Left lobe of liver (tissue), 2 donors: ENCODE results near the gene SMOC2. TPM values are rescaled to one million over a fixed set of nuclear protein-coding genes. Genes with fewer than 3 reads are reported as not detected.

Experiments used
- ATAC-seq: fragments of 200-7000 bp; cut with Tn5 transposase; one replicate; pipeline ENCODE4 v1.9.1; 2020; ENCODE audit warnings: mild to moderate bottlenecking, moderate library complexity
- DNase-seq: peaks from one replicate; pipeline ENCODE4 v3.0.0-alpha.2; 2020; ENCODE audit warnings: low spot score
- total RNA-seq: library from RNA; stranded (reverse); gene quantifications from one replicate; pipeline ENCODE4 v1.2.1, GENCODE V29; 2021
- donor health status: DM: no; HTN: no; CAD: no; lungs with moderate emphysema.
- donor health status: DM: no; HTN: yes; CAD: no.

SMOC2 gene
- total RNA-seq, 1 donor from 2014 or later, result 0.68 TPM

DNA sequence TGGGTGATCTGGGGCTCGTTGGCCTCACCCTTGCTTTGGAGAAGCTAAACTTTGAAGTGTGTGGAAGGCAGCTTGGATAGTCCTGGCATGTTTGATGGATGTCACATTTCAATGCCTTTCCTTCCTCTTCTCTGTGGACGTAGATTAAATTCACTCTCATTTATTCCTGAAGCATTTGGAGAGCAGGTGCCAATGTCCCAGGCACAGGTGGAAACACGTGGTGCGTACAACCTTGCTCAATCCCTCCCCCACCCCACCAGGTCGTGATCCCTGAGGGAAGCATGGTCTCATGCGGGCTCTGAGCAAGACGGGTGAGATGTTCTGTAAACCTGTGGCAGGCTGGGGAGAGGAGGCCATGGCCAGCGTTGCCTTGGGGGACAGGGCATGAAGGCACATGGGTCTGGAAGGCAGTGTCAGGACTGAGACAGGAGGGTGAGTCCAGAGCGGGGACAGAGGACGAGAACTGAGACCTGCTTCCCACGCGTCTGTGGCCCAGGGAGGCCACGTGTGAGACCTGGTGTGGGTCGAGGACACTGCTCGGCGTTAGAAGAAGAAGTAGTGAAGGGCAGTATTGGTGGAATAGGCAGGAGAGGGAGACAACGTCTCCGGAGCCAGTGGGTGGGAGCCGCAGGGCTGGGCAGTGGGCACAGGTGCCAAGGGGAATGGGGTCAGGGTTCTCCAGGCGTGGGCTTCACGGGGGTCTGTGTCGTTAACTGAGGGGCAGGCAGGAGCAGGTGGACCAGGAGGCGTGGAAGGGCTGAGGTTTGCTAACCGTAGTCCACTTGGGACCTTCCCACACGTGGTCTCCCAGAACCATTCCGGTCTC lies 34.4 kb downstream of the SMOC2 start:
- DNase-seq, result no peak
- ATAC-seq, result no peak

DNA sequence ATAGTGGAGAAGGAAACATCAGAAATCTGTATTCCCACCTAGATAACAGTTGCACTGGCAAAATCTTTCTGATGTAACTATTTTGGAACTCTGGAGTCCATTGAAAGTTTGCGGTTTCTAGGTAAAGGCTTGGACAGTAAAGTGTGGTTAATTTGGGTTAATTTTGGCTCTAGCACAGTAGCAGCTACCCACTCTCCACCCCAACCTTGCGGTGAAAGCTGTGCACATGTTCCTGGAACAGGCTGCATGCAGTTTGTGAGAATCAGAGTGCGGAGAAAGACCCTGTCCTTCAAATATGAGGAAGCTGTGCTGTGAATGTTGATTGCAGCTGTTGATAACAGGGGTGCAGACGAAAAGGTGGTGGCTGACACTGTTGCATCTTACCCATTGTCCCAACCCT lies 38.4 kb downstream of the SMOC2 start:
- no peak for ATAC-seq
- no peak for DNase-seq

DNA sequence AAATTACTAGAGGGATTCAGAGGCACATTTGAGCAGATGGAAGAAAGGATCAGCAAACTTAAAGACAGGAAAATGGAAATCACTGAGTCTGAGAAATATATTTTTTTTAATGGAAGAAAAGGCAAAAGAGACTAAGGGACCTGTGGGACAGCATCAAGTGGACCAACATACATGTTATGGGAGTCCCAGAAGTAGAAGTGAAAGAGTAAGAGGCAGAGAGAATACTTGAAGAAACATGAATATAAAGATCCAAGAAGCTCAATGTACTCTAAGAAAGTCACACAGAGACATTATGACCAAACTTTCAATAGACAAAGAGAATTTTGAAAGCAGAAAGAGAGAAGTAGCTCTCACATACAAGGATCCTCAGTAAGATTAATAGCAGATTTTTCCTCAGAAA lies 39.5 kb downstream of the SMOC2 start:
- DNase-seq, result no peak
- no peak for ATAC-seq

DNA sequence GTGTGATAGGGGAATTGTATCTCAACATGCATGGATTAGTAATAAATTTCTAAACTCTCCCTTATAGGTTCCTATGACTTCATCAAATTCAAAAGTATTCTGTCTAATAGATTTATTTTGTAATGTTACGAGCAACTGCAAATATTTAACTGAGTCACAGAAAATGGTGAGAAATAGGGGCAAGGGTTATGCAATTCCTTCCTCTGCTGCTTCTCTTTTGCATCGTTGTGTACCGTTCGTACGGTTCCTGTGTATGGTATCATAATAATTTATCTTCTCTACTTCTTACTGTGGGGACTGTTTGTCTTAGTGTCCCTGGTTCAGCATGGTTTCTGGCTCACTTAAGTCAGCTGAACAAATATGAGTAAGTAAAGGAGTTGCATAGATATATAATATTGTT lies 44.8 kb downstream of the SMOC2 start:
- DNase-seq (no peak), ATAC-seq (no peak)

DNA sequence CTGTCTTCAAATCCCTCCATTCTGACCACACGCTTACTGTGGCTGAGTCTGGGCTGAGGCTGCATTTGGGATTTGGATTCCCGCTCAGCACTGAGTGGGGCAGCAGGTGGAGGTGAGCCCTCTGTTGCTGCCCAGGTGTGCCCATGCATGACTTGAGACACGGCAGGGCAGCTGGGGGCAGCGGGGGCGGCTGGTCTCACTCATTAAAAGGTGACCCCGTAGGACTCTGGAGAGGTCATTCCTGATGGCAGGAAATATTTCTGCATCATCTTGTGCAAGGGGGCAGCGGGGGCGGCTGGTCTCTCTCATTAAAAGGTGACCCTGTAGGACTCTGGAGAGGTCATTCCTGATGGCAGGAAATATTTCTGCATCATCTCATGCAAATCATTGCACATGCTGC lies 49.8 kb downstream of the SMOC2 start:
- DNase-seq, result no peak
- no peak for ATAC-seq

DNA sequence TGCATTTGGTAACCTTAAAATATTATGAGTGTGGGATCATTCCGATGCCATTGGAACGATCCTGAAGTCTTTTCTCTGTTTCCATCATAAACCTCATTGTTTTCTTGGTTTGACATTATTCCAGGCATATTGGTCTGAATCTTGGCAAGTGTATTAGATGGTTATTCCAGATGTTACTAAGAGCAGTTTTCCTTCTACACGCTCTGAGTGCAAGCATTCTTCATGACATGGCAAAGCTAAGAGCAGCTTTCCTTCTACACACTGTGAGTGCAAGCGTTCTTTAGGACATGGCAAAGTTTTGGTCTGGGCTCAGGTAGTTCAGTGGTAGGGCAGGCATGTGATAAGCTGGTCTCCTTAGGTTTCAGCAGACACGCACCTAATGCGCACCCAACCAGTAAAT lies 53.0 kb downstream of the SMOC2 start:
- ATAC-seq (no peak), DNase-seq (no peak)

DNA sequence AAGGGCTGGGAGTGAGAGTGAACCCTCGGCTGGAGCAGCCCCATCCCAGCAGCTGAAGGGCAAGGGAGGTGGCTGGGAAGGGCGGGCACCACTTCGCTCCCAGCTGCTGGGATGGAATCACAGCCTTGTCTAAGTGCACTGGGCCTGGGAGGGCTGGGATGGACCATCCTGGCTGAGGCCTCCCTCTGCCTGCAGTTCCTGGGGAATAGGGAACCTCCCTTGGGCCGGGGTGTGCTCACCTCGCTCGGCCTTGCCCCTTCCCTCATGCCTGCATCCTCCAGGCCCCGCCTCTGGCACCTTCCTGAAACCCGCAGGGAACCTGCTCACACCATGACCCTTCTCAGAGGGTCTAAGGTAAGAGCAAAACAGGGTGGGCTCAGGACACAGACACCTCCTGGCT lies 53.7 kb downstream of the SMOC2 start:
- ATAC-seq (no peak), DNase-seq (no peak)

DNA sequence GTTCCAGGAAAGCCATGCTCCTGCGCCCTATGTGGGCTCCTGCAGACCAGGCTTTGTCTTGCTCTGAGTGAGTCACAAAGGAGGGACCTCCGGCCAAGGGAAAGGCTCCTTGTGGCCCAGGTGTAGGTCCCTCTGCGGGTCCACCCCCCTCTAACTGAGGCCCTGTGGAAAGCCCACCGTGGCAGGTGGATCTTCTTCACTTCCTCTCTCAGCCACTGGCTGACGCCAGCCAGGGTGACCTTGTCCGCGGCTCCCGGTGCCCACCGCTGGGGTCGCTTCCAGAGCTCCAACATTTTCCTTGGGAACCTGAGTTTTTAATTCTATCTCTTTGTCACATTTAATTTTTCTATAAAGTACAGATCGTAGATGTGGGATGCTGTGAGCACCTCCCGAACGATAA lies 54.1 kb downstream of the SMOC2 start:
- DNase-seq, result no peak
- no peak for ATAC-seq

DNA sequence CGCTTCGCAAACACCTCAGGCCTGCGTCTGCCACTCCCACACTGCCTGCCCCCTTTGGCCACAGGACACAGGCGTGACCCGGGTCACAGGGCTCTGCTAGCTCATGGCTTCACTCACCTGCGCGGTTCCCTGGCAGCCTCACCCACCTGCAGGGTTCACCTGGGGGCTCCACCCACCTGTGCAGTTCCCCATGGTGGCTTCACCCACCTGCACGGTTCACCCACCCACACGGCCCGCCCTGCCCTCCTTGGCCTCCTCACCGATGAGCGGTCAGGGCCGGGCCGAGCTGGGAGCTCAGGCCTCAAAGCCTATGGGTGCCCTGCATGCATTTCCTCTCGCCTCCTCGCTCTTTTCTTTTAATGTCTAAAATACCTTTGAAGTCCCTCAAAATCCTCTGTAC lies 54.7 kb downstream of the SMOC2 start:
- DNase-seq, result no peak
- no peak for ATAC-seq

DNA sequence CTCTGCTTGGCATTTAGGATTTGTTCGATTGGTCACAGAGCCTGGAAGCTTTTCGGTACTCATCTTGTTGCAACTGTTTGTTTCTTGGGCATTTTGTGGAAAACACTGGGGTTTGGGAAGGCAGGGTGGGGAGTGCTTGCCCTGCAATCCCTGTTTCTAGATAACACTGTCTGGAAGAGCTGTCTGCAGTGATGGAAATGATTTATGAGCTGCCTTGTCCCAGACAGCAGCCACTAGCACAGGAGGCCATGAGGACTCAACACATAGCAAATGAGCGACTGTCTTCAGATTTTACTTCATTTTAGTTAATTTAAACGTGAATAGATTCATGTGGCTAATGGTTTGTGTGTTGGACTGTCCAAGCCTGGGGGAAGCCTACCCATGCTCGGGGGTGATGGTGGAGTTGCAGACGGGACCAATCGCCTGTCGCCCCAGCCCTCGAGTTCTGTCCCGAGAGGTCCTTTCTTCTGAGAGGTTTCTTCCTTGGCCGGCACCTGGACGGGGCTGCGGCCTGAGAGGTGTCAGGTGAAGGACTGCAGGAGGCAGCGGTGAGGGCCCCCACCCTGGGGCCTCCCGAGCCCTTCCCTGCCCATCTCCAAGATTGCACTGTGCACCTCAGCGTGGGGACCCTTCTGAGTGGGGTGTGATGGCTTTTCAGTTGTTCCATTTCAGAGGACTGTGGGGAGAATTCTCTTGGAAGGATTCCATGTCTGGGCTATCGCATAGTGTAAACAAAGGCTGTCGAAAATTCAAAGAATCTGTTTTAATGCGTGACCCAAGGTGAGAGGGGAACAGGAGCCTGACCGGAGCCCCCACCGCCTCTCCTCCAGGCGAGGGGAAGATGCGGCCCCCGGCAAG lies 55.4 kb downstream of the SMOC2 start:
- DNase-seq (no peak), ATAC-seq (no peak)

DNA sequence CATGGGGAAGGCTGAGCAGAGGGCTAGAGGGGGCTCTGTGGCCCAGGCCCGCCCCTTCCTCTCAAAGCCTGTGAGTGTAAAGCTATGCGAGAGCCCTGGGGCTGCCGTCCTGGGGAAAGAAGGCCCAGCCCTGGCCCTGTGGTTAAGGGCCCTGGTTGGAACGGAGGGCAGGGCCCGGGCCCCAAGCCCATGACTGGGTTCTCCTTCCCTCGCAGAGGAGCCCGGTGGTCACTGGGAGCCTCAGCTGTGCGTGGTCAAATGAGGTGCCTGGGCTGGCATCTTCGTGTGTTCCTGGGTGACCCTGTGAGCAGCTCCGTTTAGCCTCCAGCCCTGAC lies 56.0 kb downstream of the SMOC2 start:
- no peak for ATAC-seq
- DNase-seq, result no peak

DNA sequence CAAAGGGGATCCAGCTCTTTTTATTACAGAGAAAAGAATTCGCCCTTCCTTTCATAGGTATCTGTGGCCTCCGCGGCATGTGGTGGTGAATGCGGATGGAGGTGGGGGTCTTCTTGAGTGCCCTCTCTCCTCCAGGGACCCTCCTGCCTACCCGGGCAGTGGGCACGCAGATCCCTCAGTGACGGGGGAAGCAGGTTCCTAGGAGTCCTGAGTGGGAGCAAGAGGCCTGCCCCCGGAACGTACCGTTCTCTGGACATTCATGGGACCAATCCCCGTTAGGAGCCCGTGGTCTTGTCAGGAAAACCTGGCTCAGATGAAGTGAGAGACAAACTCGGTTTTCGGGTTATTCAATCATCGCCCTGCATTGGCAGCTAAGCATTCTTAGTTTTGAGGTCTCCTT lies 56.4 kb downstream of the SMOC2 start:
- ATAC-seq, result no peak
- no peak for DNase-seq

DNA sequence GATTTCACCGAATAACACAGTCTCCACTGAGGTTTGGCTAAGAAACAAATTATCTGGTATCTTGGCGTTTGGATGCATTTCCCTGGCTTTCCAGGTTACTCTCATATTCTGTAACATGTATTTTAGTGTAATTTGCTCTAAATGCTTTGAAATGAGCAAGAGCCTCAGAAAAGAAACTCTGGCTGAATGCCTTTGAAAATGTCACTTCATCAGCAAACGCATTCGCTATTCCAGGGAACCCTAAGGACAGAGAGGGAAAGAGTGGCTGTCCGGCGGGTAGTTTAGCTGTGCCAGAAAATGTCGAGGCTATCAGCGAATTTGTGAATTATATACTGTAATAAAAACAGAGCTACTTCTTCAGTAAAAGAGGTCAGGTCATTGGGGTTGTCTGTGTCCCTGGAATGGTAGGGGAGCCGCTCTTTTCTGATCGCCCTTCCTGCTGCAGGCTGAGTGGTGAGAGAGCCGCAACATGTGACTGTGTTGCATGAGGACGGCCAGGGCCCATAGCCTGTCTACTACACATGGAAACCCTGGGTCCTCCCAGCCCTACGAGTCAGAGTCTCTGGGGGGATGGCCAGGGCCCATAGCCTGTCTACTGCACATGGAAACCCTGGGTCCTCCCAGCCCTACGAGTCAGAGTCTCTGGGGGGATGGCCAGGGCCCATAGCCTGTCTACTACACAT lies 57.3 kb downstream of the SMOC2 start:
- DNase-seq (no peak), ATAC-seq (no peak)

DNA sequence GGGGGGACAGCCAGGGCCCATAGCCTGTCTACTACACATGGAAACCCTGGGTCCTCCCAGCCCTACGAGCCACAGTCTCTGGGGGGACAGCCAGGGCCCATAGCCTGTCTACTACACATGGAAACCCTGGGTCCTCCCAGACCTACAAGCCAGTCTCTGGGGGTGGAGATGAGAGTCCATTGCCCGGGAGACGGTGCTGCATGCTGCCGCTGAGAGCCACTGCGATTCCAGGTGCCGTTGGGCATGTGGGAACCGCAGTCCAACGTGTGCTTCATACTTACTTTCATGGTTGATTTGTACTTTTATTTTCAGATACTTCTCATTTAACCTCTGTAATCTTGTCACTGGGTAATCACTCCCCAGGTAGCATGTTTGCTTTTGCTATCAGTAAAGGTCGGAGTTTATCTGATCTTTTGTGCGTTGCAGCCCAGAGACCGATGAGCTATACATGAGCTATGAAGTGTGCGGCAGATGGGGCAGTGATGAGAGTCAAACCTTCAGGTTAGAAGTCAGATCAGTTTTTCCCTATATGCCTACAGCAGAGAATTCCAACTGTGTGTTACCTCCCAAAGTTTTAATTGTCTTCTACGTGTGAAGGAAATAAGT lies 58.2 kb downstream of the SMOC2 start:
- DNase-seq (no peak), ATAC-seq (peak; percentile 36)

DNA sequence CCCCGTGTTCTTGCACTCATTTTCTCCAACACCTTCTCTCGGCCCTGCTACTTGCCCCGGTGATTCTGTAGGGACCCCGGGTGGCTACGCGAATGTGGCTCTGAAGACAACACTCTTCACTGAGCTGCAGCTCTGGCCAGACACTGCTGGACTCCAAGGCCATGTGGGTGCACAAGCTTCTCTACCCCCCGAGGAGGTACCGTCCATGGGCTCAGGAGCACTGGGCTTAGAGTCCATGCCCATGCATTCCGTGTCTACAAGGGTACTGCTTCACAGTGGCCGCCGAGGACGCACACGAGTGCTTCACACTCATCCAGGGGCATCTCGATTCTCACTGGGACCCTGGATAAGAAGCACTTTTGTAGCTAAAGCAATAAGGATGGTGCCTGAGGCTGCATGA lies 59.5 kb downstream of the SMOC2 start:
- no peak for ATAC-seq
- DNase-seq, result no peak

DNA sequence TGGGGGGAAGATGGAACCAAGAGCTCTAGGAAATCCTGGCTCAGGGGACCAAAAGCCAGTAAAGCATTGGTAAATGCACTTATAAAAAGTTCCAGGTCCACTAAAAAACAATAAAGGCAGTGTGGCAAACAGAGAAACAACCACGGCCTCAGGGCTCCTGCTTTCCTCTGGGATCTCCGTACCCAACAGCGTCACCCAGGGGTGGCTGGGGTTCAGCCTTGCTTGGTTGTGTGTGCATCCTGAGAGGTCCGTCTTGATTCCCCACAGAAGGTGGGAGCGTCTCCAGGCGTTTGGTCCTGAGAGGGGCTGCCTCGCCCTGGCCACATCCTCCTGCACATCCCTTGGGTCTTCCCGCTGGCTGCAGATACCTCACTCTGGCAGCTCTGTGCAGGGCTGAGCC lies 60.6 kb downstream of the SMOC2 start:
- no peak for ATAC-seq
- DNase-seq, result no peak

DNA sequence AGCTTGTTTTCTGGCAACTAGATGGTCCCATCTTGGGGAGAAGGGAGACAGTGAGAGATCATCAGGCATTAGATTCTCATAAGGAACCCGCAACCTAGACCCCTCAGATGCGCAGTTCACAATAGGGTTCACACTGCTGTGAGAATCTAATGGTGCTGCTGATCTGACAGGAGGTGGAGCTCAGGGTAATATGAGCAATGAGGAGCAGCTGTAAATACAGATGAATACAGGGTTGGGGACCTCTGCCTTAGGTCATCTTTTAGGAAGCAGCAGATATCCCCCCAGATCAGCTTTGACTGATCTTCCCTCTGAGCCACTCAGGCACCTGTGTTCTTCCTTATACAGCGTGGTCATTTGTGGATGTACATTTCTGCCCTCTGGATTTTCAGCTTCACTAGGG lies 63.4 kb downstream of the SMOC2 start:
- no peak for DNase-seq
- ATAC-seq, result no peak

DNA sequence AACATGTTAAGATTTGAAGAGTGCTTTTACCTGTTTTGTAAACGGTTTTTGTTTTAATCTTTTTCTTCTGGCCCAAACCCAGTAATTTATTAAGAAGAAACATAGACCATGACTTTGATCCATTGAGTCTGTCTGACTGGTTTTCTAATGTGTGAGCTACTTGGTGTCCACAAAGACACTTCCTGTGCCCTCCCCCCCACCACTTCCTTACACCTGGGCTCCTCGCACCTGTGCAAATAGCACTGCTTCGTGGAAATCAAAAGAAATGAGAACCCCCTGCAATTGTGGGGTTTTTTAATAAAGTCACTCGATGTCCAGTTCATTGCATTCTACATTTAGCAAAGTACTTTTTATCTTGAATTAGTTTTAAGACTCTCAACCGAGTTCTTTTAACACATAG lies 65.5 kb downstream of the SMOC2 start:
- no peak for ATAC-seq
- no peak for DNase-seq

DNA sequence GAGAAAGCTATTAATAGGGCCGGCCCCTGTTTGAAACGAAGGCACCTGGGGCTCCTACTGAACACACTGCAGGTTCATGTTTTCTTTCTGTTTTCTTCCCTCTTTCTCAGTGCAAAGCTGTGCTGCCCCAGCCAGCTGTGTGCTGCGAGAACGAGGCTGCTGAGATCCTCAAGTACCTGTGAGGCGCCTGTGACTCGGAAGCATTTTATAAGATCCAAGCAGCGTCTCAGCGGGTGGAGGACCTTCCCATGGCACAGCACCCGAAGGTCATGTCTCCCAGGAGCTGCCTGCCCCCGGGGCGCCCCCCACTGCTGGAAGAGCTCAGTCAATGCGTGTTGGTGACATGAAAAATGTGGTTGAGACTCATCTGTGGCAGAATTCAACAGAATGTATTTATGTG lies 66.3 kb downstream of the SMOC2 start:
- ATAC-seq, result no peak

DNA sequence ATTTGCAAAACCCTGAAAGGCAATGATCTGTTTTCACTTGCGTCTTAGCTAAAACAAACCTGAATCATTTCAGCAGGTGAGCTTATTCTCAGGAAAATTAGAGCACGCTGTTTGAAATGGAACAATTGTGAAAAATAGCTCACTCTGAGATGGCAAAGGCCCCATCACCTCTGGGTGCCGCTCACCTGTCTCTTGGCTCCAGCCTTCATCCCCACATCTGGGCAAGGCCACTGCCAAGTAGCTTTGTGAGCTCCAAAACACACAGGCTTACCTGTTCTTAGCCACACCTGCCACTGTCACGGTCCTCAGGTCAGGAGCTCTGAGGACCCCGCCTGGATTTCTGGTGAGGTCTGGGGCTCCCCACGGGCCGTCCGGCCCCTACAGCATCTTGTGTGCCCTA lies 66.7 kb downstream of the SMOC2 start:
- DNase-seq (no peak), ATAC-seq (no peak)

More for the DNA sequence above, 66.3 kb downstream of the SMOC2 start:
- DNase-seq, result no peak

DNA sequence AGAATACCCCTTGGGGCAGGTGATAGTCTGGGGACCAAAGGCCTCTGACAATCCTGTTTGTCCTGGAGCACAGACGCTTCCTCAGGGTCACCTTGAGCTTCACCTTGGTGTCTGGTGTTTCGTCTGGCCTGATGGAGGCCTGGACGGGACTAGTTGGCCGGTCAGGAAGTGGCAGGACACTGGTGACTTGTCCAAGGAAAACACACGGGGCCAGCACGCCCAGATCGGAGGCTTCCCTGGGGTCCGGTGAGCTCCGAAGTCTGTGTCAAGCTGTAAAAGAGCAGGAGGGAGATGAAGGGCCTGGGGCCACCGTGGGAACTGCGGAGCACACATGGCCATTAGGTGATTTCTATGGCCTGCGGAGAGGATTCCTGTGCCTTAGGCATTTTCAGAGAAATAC lies 67.9 kb downstream of the SMOC2 start:
- ATAC-seq (no peak), DNase-seq (no peak)

DNA sequence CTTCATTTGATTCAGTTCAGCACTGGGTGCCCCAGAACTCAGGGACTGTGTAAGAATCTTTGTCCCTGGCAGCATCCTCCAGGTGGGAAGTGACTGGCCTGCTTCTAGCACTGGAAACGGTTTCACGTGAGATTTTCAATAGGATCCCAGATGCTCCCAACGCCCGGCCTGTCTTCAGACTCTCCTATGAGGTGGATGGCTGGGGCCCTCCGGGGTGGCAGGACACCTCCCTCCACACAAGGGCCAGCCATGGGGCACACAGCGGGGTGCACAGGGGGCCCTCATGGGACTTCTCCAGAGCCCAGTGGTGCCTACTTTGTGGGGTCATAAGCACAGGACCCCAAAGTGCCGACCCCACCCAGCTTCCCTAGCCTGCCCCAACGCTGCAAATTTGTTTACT lies 72.8 kb downstream of the SMOC2 start:
- no peak for DNase-seq
- no peak for ATAC-seq
